HepG2 (cell line): ENCODE data around the gene SNX24. TPM values are rescaled to one million over a fixed set of nuclear protein-coding genes. Genes with fewer than 3 reads are reported as not detected.
A peak's percentile ranks its signal among the peaks of the same experiment; 100 is the strongest.

Experiments
- ATAD3A ChIP-seq: sonication (generic); formaldehyde crosslinking; IDR thresholded peaks from 2 replicates; pipeline ENCODE4 v1.4.0; 2020; ENCODE audit warnings: missing genetic modification reagents
- DR1 ChIP-seq: sonication (generic); formaldehyde crosslinking; IDR thresholded peaks from 2 replicates; pipeline ENCODE4 v1.8.0; 2021; ENCODE audit warnings: mild to moderate bottlenecking, missing genetic modification reagents, inconsistent platforms
- HNRNPL ChIP-seq: fragments of 200-400 bp; formaldehyde crosslinking; IDR thresholded peaks from 2 replicates; pipeline ENCODE4 v1.6.1; 2017; ENCODE audit warnings: mild to moderate bottlenecking, low read depth, low read length
- HOXA3 ChIP-seq: sonication (generic); formaldehyde crosslinking; IDR thresholded peaks from 2 replicates; pipeline ENCODE4 v1.5.0; 2020; ENCODE audit warnings: missing genetic modification reagents
- MAFG ChIP-seq: sonication (generic); formaldehyde crosslinking; IDR thresholded peaks from 2 replicates; pipeline ENCODE4 v1.5.1; 2020; ENCODE audit warnings: mild to moderate bottlenecking, missing genetic modification reagents
- NFIC ChIP-seq: IDR thresholded peaks from 2 replicates; pipeline ENCODE4 v1.6.1; 2012; ENCODE audit warnings: mild to moderate bottlenecking, low read length, inconsistent platforms
- PHF8 ChIP-seq: sonication (generic); formaldehyde crosslinking; IDR thresholded peaks from 2 replicates; pipeline ENCODE4 v1.5.0; 2020; ENCODE audit warnings: missing genetic modification reagents
- PLRG1 ChIP-seq: fragments of 450-650 bp; conservative IDR thresholded peaks from 2 replicates; pipeline ENCODE4 v1.6.1; 2016
- POLR2AphosphoS2 ChIP-seq: IDR thresholded peaks from 2 replicates; pipeline ENCODE4 v1.6.1; 2011; ENCODE audit warnings: low read depth, low read length, improper control_type of control experiment
- SIN3A ChIP-seq: IDR thresholded peaks from 2 replicates; pipeline ENCODE4 v1.6.1; 2011; ENCODE audit warnings: low read depth, mild to moderate bottlenecking, control low read depth, low read length, borderline replicate concordance
- SPEN ChIP-seq: sonication (generic); formaldehyde crosslinking; IDR thresholded peaks from 2 replicates; pipeline ENCODE4 v1.5.1; 2020; ENCODE audit warnings: low read depth, mild to moderate bottlenecking, missing genetic modification reagents
- SRSF1 ChIP-seq: fragments of 200-400 bp; formaldehyde crosslinking; optimal IDR thresholded peaks from 2 replicates; pipeline ENCODE3; 2017; ENCODE audit warnings: mild to moderate bottlenecking, low read depth, low read length, moderate library complexity
- TCF12 ChIP-seq, 2 experiments: fragments of 450-650 bp in 1 of 2; sonication (generic) in 1 of 2; formaldehyde crosslinking in 1 of 2; IDR thresholded peaks; 2 replicates each; pipeline versions ENCODE4 v1.6.1 to v1.8.0; 2017 to 2022; ENCODE audit warnings: antibody characterized with exemption in 1 of 2, mild to moderate bottlenecking in 1 of 2, missing genetic modification reagents in 1 of 2, moderate library complexity in 1 of 2
- ZFP82 ChIP-seq: sonication (generic); formaldehyde crosslinking; IDR thresholded peaks from 2 replicates; pipeline ENCODE4 v1.5.1; 2020; ENCODE audit warnings: mild to moderate bottlenecking, missing genetic modification reagents, borderline replicate concordance
- ZFP90 ChIP-seq: sonication (generic); formaldehyde crosslinking; IDR thresholded peaks from 2 replicates; pipeline ENCODE4 v1.8.0; 2022; ENCODE audit warnings: missing genetic modification reagents, mild to moderate bottlenecking, inconsistent platforms, borderline replicate concordance
- ZSCAN22 ChIP-seq: sonication (generic); formaldehyde crosslinking; IDR thresholded peaks from 2 replicates; pipeline ENCODE4 v1.4.0; 2020; ENCODE audit warnings: mild to moderate bottlenecking, missing genetic modification reagents
- ZSCAN9 ChIP-seq: IDR thresholded peaks from 2 replicates; pipeline ENCODE4 v1.6.1; 2016; ENCODE audit warnings: borderline replicate concordance
- polyA plus RNA-seq, 8 experiments: library from polyadenylated mRNA; depleted of rRNA in 3 of 8; stranded (reverse) in 7 of 8; unstranded in 1 of 8; fragments of >200 nt; fragmentation: Illumina TruSeq in 4 of 8; extraction: Trizol in 4 of 8; gene quantifications; 2 replicates each; pipeline versions ENCODE4 v1.2.1 to v1.2.3, GENCODE V29; 2011 to 2016; ENCODE audit warnings: low read depth in 4 of 8, missing spikeins in 1 of 8, mixed read lengths in 1 of 8; ENCODE audit not compliant: insufficient read depth in 1 of 8
- total RNA-seq, 5 experiments: library from RNA; depleted of rRNA; stranded (reverse); fragments of >200 nt; fragmentation: Illumina TruSeq; extraction: Trizol; gene quantifications; 2 replicates each; pipeline ENCODE4 v1.2.3, GENCODE V29; 2016; ENCODE audit warnings: low read depth in 1 of 5
- TF ChIP-seq, protein P1 (sequence below): sonication (generic); formaldehyde crosslinking; IDR thresholded peaks from 2 replicates; pipeline ENCODE4 v1.4.0; 2020; ENCODE audit warnings: missing genetic modification reagents, borderline replicate concordance

Gene SNX24
- total and polyA plus RNA-seq, 2 of the 13 experiments (the other 11 are each of a cell fraction or from before 2014, with no cell fraction given) = 7.2 to 23.7 TPM

DNA sequence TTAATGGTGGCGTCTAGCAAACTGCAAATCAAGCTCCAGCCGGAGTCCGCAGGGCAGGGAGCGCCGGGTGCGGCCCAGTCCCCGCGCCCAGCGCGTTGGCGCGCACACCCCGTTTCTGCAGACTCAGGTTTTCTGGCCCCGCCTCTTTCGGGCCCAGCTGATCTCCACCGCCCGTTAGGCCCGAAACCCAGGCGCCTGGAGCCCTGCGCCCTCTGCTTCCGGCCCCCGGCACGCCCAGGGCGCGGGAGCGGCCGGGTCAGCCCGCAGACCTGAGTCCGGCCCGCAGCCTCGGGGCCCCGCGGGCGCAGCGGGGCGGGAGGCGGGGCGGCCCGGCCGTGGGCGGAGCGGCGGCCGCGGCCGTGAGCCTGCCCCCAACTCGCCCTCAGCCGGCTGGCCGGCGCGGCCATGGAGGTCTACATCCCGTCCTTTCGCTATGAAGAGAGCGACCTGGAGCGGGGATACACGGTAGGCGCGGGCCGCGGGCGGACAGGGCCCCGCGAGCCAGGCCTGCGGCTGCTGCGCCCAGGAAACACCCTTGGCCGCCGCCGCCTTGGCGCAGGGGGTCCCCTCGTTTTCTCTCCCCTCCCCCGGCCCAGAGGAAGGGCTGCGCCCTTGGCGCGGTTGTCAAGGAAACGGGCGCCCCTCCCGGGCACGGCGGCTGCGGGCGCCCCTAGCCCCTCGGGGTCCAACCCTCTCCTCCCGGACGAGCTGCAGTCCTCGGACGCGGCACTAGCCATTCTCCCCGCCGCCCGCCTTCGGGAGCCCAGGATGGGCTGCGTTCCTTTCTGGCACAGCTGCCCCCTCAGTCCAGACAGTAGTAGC lies at the start of gene SNX24 (continued):
- TF ChIP-seq PHF8 (CRISPR knock-in tag) (peak; percentile 82), ZSCAN9 (no peak), DR1 (CRISPR knock-in tag) (no peak), ZFP82 (no peak), TCF12 (IDR thresholded peaks at IDR 0.05) (no peak), TCF12 (CRISPR knock-in tag; IDR thresholded peaks at IDR 0.05) (peak; percentile 48; the same call in 1 of the 2 replicates), HOXA3 (peak; percentile 74), SPEN (peak; percentile 86), POLR2AphosphoS2 (no peak), SRSF1 (peak; percentile 67), ATAD3A (CRISPR knock-in tag) (no peak), PLRG1 (no peak), ZFP90 (CRISPR knock-in tag) (0 out of 2 replicates have a peak, but pooled peaks have one; percentile 38), ZSCAN22 (CRISPR knock-in tag) (no peak), SIN3A (peak; percentile 85; the same call in 1 of the 2 replicates), MAFG (peak; percentile 92), NFIC (no peak), HNRNPL (no peak)
- TF ChIP-seq, protein P1, sequence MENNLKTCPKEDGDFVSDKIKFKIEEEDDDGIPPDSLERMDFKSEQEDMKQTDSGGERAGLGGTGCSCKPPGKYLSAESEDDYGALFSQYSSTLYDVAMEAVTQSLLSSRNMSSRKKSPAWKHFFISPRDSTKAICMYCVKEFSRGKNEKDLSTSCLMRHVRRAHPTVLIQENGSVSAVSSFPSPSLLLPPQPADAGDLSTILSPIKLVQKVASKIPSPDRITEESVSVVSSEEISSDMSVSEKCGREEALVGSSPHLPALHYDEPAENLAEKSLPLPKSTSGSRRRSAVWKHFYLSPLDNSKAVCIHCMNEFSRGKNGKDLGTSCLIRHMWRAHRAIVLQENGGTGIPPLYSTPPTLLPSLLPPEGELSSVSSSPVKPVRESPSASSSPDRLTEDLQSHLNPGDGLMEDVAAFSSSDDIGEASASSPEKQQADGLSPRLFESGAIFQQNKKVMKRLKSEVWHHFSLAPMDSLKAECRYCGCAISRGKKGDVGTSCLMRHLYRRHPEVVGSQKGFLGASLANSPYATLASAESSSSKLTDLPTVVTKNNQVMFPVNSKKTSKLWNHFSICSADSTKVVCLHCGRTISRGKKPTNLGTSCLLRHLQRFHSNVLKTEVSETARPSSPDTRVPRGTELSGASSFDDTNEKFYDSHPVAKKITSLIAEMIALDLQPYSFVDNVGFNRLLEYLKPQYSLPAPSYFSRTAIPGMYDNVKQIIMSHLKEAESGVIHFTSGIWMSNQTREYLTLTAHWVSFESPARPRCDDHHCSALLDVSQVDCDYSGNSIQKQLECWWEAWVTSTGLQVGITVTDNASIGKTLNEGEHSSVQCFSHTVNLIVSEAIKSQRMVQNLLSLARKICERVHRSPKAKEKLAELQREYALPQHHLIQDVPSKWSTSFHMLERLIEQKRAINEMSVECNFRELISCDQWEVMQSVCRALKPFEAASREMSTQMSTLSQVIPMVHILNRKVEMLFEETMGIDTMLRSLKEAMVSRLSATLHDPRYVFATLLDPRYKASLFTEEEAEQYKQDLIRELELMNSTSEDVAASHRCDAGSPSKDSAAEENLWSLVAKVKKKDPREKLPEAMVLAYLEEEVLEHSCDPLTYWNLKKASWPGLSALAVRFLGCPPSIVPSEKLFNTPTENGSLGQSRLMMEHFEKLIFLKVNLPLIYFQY = peak; percentile 95; the same call in 1 of the 2 replicates
